HG03103 (cell line): ENCODE results near the gene CCDC181.

ENCODE experiments used
- ATAC-seq: cut with Tn5 transposase; IDR thresholded peaks from one replicate; pipeline ENCODE4 v1.9.1; 2021; ENCODE audit warnings: low read depth; ENCODE audit not compliant: unreplicated experiment

CCDC181 gene

GRCh38 chr1:169427081-169427641 lies at the start of gene CCDC181:
TSS of gene CCDC181 (minus strand) at chr1:169427474. CDS start at chr1:169424927, 2,547 bp downstream.
- ATAC-seq = no peak

GRCh38 chr1:169475806-169476387 lies 48.6 kb upstream of the CCDC181 start:
- ATAC-seq = no peak

- ATAC-seq = no peak
Measured at GRCh38 chr1:169474302-169474995, 47.2 kb upstream of the CCDC181 start.

- no peak for ATAC-seq
Measured at GRCh38 chr1:169473347-169473746, 46.1 kb upstream of the CCDC181 start.

- ATAC-seq = no peak
Measured at GRCh38 chr1:169472738-169473137, 45.5 kb upstream of the CCDC181 start.

- ATAC-seq = no peak
Measured at GRCh38 chr1:169468982-169469381, 41.7 kb upstream of the CCDC181 start.

- no peak for ATAC-seq
Measured at GRCh38 chr1:169466259-169467230, 39.3 kb upstream of the CCDC181 start.

GRCh38 chr1:169465281-169465680 lies 38.0 kb upstream of the CCDC181 start:
- no peak for ATAC-seq

GRCh38 chr1:169462385-169462784 lies 35.1 kb upstream of the CCDC181 start:
- no peak for ATAC-seq

GRCh38 chr1:169461390-169462000 lies 34.2 kb upstream of the CCDC181 start:
- ATAC-seq = no peak

- no peak for ATAC-seq
Measured at GRCh38 chr1:169460191-169460833, 33.0 kb upstream of the CCDC181 start.

- no peak for ATAC-seq
Measured at GRCh38 chr1:169457443-169457842, 30.2 kb upstream of the CCDC181 start.

- ATAC-seq = no peak
Measured at GRCh38 chr1:169456029-169456428, 28.8 kb upstream of the CCDC181 start.

- no peak for ATAC-seq
Measured at GRCh38 chr1:169452921-169453320, 25.6 kb upstream of the CCDC181 start.

- no peak for ATAC-seq
Measured at GRCh38 chr1:169451218-169451824, 24.0 kb upstream of the CCDC181 start.

GRCh38 chr1:169443923-169444322 lies 16.6 kb upstream of the CCDC181 start:
- no peak for ATAC-seq

GRCh38 chr1:169426174-169426705 lies 1.0 kb downstream of the CCDC181 start:
- no peak for ATAC-seq

- ATAC-seq = no peak
Measured at GRCh38 chr1:169421309-169421708, 6.0 kb downstream of the CCDC181 start.

GRCh38 chr1:169414952-169415351 lies 12.3 kb downstream of the CCDC181 start:
- ATAC-seq = no peak
